Subcutaneous adipose tissue (tissue), 4 donors: ENCODE data around the gene GK2. TPM values are rescaled to one million over a fixed set of nuclear protein-coding genes. Genes with fewer than 3 reads are reported as not detected.

Experiments used
- total RNA-seq, 4 donors: library from RNA; depleted of rRNA; stranded (reverse); fragments of >200 nt; gene quantifications; one replicate each; pipeline ENCODE4 v1.1.0, GENCODE V29; 2016
- TF ChIP-seq, protein P1 (sequence below): fragments of 450-650 bp; IDR thresholded peaks from one replicate; pipeline ENCODE4 v1.5.1; 2016; ENCODE audit warnings: low read depth, mild to moderate bottlenecking, control low read depth, antibody characterized with exemption, moderate library complexity

GK2 gene
- total RNA-seq, 4 donors from 2014 or later, result not detected

DNA sequence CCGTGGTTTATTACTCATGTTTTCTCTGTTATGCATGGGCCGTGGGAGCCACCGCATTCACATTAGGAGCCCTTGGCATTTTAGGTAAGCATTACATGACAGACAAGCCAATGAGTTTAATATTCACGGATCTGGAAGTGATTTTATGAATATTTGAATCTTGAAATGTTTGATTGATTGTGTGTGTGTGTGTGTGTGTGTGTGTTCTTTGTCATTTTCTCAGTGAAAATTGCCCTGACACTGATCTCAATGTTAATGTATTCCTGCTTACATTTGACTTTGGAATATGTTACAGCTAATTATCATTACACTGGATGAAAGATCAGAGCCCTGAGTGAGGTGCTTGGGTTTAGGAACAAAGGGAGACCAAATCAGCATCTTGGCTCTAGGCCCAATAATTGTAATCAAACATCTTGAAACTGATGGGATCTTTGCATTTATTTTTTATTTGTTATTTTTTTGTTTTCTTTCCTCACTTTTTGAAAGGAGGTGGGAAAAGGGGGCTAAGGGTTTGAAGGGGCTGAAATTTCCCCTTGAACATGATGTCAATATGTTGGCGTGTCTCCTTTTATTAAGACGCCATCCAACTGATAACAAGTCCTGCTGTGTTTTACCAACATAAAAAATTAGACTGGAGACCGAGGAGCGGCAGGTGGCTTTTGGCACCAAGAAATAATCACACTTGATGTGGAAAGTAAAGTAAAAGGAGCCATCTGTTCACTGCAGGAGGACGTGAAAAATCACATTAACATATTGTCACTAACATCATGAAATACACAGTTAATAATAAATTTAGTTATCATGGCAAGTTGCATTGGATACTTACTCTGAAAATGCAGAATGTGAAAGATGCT, 5.2 kb upstream of the GK2 start:
- TF ChIP-seq, protein P1, sequence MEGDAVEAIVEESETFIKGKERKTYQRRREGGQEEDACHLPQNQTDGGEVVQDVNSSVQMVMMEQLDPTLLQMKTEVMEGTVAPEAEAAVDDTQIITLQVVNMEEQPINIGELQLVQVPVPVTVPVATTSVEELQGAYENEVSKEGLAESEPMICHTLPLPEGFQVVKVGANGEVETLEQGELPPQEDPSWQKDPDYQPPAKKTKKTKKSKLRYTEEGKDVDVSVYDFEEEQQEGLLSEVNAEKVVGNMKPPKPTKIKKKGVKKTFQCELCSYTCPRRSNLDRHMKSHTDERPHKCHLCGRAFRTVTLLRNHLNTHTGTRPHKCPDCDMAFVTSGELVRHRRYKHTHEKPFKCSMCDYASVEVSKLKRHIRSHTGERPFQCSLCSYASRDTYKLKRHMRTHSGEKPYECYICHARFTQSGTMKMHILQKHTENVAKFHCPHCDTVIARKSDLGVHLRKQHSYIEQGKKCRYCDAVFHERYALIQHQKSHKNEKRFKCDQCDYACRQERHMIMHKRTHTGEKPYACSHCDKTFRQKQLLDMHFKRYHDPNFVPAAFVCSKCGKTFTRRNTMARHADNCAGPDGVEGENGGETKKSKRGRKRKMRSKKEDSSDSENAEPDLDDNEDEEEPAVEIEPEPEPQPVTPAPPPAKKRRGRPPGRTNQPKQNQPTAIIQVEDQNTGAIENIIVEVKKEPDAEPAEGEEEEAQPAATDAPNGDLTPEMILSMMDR, result no peak

DNA sequence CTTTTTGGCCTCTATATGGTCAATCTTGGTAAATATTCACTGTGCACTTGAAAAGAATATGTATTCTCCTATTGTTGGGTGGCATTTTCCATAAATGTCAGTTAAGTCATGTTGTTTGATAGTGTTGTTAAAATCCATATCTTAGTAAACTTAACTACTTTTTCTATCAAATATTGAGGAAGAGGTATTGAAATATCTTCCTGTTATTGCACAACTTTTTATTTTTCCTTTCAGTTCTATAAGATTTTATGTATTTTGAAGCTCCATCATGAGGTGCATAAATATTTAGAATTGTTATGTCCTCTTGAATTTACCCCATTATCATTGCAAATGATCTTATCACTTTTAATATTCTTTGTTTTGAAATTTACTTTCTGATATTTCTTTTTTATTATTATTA, 3.4 kb downstream of the GK2 start:
- TF ChIP-seq, protein P1, result no peak

DNA sequence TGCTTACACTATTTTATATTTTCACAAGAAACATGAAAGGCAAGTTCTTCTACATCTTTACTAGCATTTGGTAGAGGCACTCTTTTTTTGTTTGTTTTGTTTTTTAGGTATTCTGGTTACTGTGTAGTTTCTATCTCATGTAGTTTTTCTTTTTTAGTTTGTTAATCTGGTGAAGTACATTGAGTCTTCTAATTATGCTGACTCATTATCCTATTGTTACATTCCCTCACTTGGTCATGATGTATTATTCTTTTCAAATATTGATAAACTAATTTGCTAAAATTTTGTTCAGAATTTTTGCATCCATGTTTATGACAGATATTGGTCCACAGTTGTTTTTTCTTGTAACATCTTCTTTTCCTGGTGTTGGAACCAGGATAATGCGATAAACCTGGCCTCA, 4.7 kb downstream of the GK2 start:
- TF ChIP-seq, protein P1, result no peak

DNA sequence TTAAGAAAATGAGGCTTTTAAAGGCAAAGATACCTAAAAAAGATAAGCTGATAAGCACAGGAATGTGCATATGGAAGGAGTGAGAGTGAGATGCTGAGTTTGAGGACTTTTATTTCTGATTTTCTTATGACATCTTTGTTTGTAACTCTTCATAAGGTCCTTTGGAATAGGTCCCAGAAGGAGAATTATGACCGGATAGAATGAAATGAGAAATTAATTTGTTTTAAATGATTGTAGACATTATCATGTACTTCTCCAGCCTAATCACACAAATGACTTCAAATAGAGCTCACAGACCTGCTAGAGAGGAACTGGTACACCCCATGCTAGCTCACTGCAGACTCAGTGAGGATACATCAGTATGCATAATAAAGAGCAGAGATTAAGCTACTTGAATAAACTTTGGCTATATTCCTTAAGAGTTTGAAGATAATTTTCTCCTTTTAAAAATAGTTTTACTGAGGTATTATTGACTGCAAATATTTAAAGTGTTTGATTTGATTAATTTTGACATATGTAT, 5.6 kb downstream of the GK2 start:
- TF ChIP-seq, protein P1, result no peak

DNA sequence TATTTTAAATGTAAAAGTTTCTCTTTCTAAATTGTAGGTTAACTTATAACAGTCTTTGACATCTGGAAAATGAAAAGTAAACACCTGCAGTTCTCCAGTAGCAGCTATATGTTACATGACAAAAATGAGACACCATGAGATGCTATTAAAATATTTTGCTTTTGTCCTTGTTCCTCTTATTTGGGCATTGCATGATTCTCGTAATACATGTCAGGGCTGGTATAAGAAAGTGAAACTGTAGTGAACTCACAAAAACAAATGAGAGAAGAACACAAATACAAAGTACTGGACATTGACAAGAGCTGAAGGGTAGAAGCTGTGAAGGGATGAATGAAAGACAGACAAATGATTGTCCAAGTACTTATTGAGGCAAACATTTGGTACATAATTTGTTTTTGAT, 9.0 kb downstream of the GK2 start:
- TF ChIP-seq, protein P1, result no peak

DNA sequence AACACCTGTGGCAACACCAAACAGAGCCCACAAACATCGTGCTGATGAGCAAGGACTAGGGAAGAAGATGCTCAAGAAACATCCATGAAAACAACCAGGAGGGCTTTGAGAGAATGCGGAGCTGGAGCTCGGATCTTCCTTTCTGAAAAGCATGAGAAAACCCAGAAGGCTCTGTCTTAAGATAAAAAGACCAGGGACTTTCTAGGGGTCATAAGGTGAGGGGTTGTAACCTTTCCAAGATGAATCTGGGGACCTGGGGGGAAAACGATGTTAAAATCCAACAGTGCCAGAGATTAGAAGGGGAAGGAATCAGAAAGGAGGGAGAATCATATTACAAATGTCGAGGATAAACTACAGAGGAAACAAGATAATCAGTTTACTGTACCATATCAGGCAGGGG, 10.1 kb downstream of the GK2 start:
- TF ChIP-seq, protein P1, result no peak

DNA sequence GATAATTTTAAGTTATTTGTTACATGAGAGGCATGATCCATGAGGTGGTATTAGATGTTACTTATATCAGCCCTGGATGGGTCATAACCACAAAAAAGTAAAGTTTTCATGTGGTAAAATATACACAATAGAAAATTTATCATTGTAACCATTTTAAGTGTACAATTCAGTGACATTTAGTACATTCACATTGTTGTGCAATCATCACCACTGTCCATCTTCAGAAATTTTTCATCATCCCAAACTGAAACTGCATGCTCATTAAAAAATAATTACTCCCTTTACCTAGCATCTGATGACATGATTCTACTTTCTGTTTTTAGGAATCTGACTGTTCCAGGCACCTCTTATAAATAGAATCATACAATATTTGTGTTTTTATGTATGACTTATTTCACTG, 11.2 kb downstream of the GK2 start:
- TF ChIP-seq, protein P1, result no peak
